Measurements from ENCODE around the gene LRRC3.

LRRC3 gene

GRCh38 chr21:44419679-44420078 lies 35.6 kb upstream of the LRRC3 start:
- H3K4me3 ChIP-seq (ENCODE audit: low read depth, low read length), result no peak overlapping the region
- DNase-seq (ENCODE audit: low read depth, low spot score), result no peak
- in situ Hi-C loops (cut with HindIII; ENCODE audit: low sequenced_read_pairs), result no loop called here
- no peak for TF ChIP-seq CTCF (IDR thresholded peaks at IDR 0.05; ENCODE audit: low read depth, low read length)

GRCh38 chr21:44420416-44421205 lies 34.7 kb upstream of the LRRC3 start:
- no peak overlapping the region for H3K4me3 ChIP-seq (ENCODE audit: low read depth, low read length)
- no peak for DNase-seq (ENCODE audit: low read depth, low spot score)
- TF ChIP-seq CTCF (IDR thresholded peaks at IDR 0.05; ENCODE audit: low read depth, low read length), result no peak
- in situ Hi-C loops (cut with HindIII; ENCODE audit: low sequenced_read_pairs), result no loop called here

GRCh38 chr21:44421901-44422840 lies 33.1 kb upstream of the LRRC3 start:
- TF ChIP-seq CTCF (IDR thresholded peaks at IDR 0.05; ENCODE audit: low read depth, low read length), result no peak
- in situ Hi-C loops (cut with HindIII; ENCODE audit: low sequenced_read_pairs), result no loop called here

GRCh38 chr21:44423312-44423821 lies 31.9 kb upstream of the LRRC3 start:
- H3K4me3 ChIP-seq (ENCODE audit: low read depth, low read length), result no peak overlapping the region
- in situ Hi-C loops (cut with HindIII; ENCODE audit: low sequenced_read_pairs), result no loop called here
- TF ChIP-seq CTCF (IDR thresholded peaks at IDR 0.05; ENCODE audit: low read depth, low read length), result no peak
- no peak for DNase-seq (ENCODE audit: low read depth, low spot score)

More at GRCh38 chr21:44421901-44422840, 33.1 kb upstream of the LRRC3 start:
- no peak overlapping the region for H3K4me3 ChIP-seq (ENCODE audit: low read depth, low read length)
- DNase-seq (ENCODE audit: low read depth, low spot score), result no peak

GRCh38 chr21:44423941-44424607 lies 31.2 kb upstream of the LRRC3 start:
- DNase-seq (ENCODE audit: low read depth, low spot score), result no peak
- in situ Hi-C loops (cut with HindIII; ENCODE audit: low sequenced_read_pairs), result no loop called here
- no peak for TF ChIP-seq CTCF (IDR thresholded peaks at IDR 0.05; ENCODE audit: low read depth, low read length)
- H3K4me3 ChIP-seq (ENCODE audit: low read depth, low read length), result no peak overlapping the region
